Measurements from ENCODE around the gene KCNJ16. TPM values are rescaled to one million over a fixed set of nuclear protein-coding genes. Genes with fewer than 3 reads are reported as not detected.

The KCNJ16 gene
- total RNA-seq, 2 experiments from 2014 or later = not detected

DNA sequence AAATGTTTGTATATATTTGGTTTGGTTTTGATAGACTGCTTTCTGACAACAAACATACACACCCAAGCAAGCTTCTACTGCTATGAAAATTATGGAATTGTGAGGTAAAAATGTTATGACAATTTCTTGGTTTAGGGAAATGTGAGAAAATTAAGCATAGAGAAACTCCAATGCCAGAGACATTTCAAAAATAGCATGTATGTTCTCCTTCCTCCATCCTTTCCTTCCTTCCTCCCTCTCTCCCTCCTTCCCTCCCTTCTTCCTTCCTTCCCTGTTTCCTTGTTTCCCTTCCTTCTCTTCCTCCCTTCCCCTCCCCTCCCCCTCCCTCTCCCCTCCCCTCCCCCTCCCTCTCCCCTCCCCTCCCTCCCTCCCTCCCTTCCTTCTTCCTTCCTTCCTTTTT is 109.2 kb downstream of the KCNJ16 start:
- H3K27ac ChIP-seq (ENCODE audit: low read depth in 1 of 2, low read length in 2 of 2) = no peak overlapping the region
- H3K36me3 ChIP-seq (ENCODE audit: insufficient read depth, low read length) = no peaks in the 10 kb centered on the region
- ATAC-seq (ENCODE audit: poor library complexity) (no peak), DNase-seq (no peak)
- Mint-ChIP-seq H3K27me3 (peaks cover 4% of the 10 kb centered on the region), H3K9me3 (no peaks in the 10 kb centered on the region), H3K27ac (no peak overlapping the region), H3K4me1 (ENCODE audit: low read depth) (no peaks in the 10 kb centered on the region), H3K4me3 (no peak overlapping the region), H3K36me3 (ENCODE audit: low read depth) (no peaks in the 10 kb centered on the region)
- no peak overlapping the region for H3K4me3 ChIP-seq (ENCODE audit: low read length)
- H3K4me1 ChIP-seq (ENCODE audit: insufficient read depth, low read length) = no peaks in the 10 kb centered on the region
- no peaks in the 10 kb centered on the region for H3K9me3 ChIP-seq (ENCODE audit: control insufficient read depth in 1 of 2, insufficient read depth in 1 of 2, low read length in 2 of 2)
- TF ChIP-seq CTCF (IDR thresholded peaks at IDR 0.05) = no peak
- intact Hi-C loops (cut with DNase I, micrococcal nuclease) = no loop called here
- ChIA-PET POLR2A (no interaction called here), CTCF (no interaction called here)
- no peaks in the 10 kb centered on the region for H3K27me3 ChIP-seq (ENCODE audit: control insufficient read depth in 1 of 2, insufficient read depth in 2 of 2, low read length in 2 of 2)

DNA sequence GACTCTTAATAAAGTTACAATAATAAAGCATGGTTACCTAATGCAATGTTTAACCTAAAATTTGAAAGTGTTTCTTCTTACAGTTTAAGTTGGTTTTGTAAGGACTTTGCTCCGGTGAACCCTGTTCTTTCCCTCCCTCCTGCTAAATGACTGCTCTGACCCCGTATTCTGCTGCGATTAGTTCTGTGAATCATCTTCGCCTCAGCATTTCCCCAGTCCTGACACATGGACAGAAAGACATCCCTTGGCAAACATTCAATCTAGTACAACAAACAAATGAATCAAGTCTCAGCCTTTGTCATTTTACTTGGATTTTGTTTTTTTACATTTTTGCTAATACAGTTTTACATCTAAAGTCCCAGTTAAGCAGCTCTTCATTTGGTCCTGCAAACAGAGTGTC is 109.7 kb downstream of the KCNJ16 start:
- ATAC-seq (ENCODE audit: poor library complexity) (no peak), DNase-seq (no peak)
- Histone ChIP-seq H3K36me3 (ENCODE audit: insufficient read depth, low read length) (no peaks in the 10 kb centered on the region), H3K4me1 (ENCODE audit: insufficient read depth, low read length) (no peaks in the 10 kb centered on the region), H3K9me3 (ENCODE audit: control insufficient read depth in 1 of 2, insufficient read depth in 1 of 2, low read length in 2 of 2) (no peaks in the 10 kb centered on the region), H3K27me3 (ENCODE audit: control insufficient read depth in 1 of 2, insufficient read depth in 2 of 2, low read length in 2 of 2) (no peaks in the 10 kb centered on the region), H3K4me3 (ENCODE audit: low read length) (no peak overlapping the region), H3K27ac (ENCODE audit: low read depth in 1 of 2, low read length in 2 of 2) (no peak overlapping the region)
- intact Hi-C loops (cut with DNase I, micrococcal nuclease) = no loop called here
- no peak overlapping the region for H3K27ac Mint-ChIP-seq
- CTCF ChIA-PET = no interaction called here
- no peaks in the 10 kb centered on the region for H3K27me3 Mint-ChIP-seq
- H3K36me3 Mint-ChIP-seq (ENCODE audit: low read depth) = no peaks in the 10 kb centered on the region
- no peak for TF ChIP-seq CTCF (IDR thresholded peaks at IDR 0.05)
- no peaks in the 10 kb centered on the region for H3K4me1 Mint-ChIP-seq (ENCODE audit: low read depth)
- no peak overlapping the region for H3K4me3 Mint-ChIP-seq
- POLR2A ChIA-PET = no interaction called here
- no peaks in the 10 kb centered on the region for H3K9me3 Mint-ChIP-seq

Other genes with a start within 250 kb of the KCNJ16 start
- gene KCNJ2, start 94.3 kb downstream of the KCNJ16 start, total RNA-seq = not detected

Data from CD4-positive, alpha-beta T cell (primary cell).